Kidney (tissue), 14 donors: Measurements from ENCODE around the gene ENTPD8. TPM values are rescaled to one million over a fixed set of nuclear protein-coding genes. Genes with fewer than 3 reads are reported as not detected.
"Not testable (repeated sequence)": the region's sequence is repeated elsewhere in the genome, so short reads cannot be mapped to it uniquely, and the experiment has no call there.

Experiments
- DNase-seq, 5 donors: peaks; one replicate each; pipeline ENCODE4 v3.0.0-alpha.2; 2013 to 2020
- FAIRE-seq: peaks from 2 replicates; lab custom pipeline; 2012; peaks lifted over from hg19 to GRCh38; lab: Jason Lieb, UNC
- H3K27ac ChIP-seq, 2 donors: one replicate each; pipeline ENCODE4 v1.7.0; 2013; ENCODE audit warnings: low read depth in 2 of 2, low read length in 2 of 2, inconsistent platforms in 1 of 2
- H3K27me3 ChIP-seq: one replicate; pipeline ENCODE4 v1.7.1; 2013; ENCODE audit warnings: low read length, inconsistent platforms; ENCODE audit not compliant: control insufficient read depth, insufficient read depth
- H3K36me3 ChIP-seq, 3 donors: one replicate each; pipeline versions ENCODE4 v1.7.0 to v1.7.1; 2013; ENCODE audit warnings: low read length in 3 of 3, control low read depth in 1 of 3, inconsistent platforms in 1 of 3; ENCODE audit not compliant: insufficient read depth in 3 of 3, control insufficient read depth in 2 of 3
- H3K4me1 ChIP-seq, 3 donors: one replicate each; pipeline versions ENCODE4 v1.7.0 to v1.7.1; 2013; ENCODE audit warnings: low read length in 3 of 3, inconsistent platforms in 1 of 3, low read depth in 1 of 3; ENCODE audit not compliant: control insufficient read depth in 2 of 3, insufficient read depth in 2 of 3
- H3K4me3 ChIP-seq, 3 donors: one replicate each; pipeline versions ENCODE4 v1.7.0 to v1.8.1; 2013; ENCODE audit warnings: low read length in 3 of 3, control low read depth in 1 of 3, inconsistent platforms in 1 of 3
- H3K9ac ChIP-seq, 3 donors: one replicate each; pipeline versions ENCODE4 v1.7.0 to v1.7.1; 2013; ENCODE audit warnings: low read length in 3 of 3, control low read depth in 1 of 3, inconsistent platforms in 1 of 3
- H3K9me3 ChIP-seq, 3 donors: one replicate each; pipeline versions ENCODE4 v1.7.0 to v1.7.1; 2013; ENCODE audit warnings: low read length in 3 of 3, control low read depth in 1 of 3, inconsistent platforms in 1 of 3; ENCODE audit not compliant: control insufficient read depth in 2 of 3, insufficient read depth in 1 of 3
- intact Hi-C: fragments of 100-400 bp; cut with DNase I; formaldehyde crosslinking; loops from one replicate; pipeline ENCODE4 v1.11.1; 2022
- polyA plus RNA-seq: library from polyadenylated mRNA; stranded (reverse); fragments of 350-450 nt; fragmentation: Illumina TruSeq; extraction: RNeasy Lipid Tissue Mini Kit (QIAGEN cat#74804); gene quantifications from one replicate; pipeline ENCODE4 v1.2.3, GENCODE V29; 2014; ENCODE audit warnings: low read depth, low replicate concordance; ENCODE audit not compliant: insufficient read depth
- total RNA-seq: library from RNA; stranded (reverse); fragmentation: NEBNext Ultra II Directional; extraction: Animal tissue kit (Norgen Biotek cat#: 25700); gene quantifications from one replicate; pipeline ENCODE4 v1.2.1, GENCODE V29; 2021
- TF ChIP-seq, protein P1 (sequence below): IDR thresholded peaks from 3 replicates; pipeline ENCODE4 v1.5.1; 2012; ENCODE audit warnings: mild to moderate bottlenecking, moderate library complexity, borderline replicate concordance; ENCODE audit not compliant: insufficient read depth; ENCODE audit errors: extremely low read depth
- donor health status: control.
- donor health status: control.
- donor health status: control.
- donor health status: control.
- donor health status: control.
- donor health status: DM: yes; HTN: yes; CAD: no.
- donor health status: Normal renal cell carcinoma (clear cell type).

ENTPD8 gene
- total and polyA plus RNA-seq, 2 donors from 2014 or later: 5.0 to 5.2 TPM

DNA sequence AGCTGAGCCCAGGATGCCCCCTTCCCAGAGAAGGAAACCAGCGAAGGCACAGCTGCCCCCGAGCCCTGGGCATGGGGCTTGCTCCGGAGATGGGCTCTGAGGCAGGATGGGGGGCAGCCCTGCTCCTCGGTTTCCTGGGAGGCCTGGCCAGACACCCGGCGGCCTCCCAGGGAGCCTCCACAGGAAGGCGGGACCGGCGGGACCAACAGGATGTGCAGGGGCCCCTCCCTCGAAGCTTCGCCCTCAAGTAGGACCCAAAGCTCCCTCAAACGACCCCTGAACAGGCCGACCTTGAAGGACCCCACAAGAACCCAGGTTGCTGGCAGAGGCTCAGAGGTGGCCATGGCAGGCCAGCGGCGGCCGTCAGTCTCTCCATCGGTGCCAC lies 29.9 kb downstream of the ENTPD8 start:
- Histone ChIP-seq H3K4me3 (no peak overlapping the region), H3K27me3 (no peaks in the 10 kb centered on the region), H3K9ac (no peak overlapping the region), H3K9me3 (no peaks in the 10 kb centered on the region), H3K27ac (no peak overlapping the region), H3K36me3 (no peaks in the 10 kb centered on the region), H3K4me1 (peaks cover 0 to 11% (median 0%) of the 10 kb centered on the region in 3 donors)
- TF ChIP-seq, protein P1, sequence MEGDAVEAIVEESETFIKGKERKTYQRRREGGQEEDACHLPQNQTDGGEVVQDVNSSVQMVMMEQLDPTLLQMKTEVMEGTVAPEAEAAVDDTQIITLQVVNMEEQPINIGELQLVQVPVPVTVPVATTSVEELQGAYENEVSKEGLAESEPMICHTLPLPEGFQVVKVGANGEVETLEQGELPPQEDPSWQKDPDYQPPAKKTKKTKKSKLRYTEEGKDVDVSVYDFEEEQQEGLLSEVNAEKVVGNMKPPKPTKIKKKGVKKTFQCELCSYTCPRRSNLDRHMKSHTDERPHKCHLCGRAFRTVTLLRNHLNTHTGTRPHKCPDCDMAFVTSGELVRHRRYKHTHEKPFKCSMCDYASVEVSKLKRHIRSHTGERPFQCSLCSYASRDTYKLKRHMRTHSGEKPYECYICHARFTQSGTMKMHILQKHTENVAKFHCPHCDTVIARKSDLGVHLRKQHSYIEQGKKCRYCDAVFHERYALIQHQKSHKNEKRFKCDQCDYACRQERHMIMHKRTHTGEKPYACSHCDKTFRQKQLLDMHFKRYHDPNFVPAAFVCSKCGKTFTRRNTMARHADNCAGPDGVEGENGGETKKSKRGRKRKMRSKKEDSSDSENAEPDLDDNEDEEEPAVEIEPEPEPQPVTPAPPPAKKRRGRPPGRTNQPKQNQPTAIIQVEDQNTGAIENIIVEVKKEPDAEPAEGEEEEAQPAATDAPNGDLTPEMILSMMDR: no peak
- FAIRE-seq (no peak), DNase-seq (no peak)
- intact Hi-C loops: no loop called here

DNA sequence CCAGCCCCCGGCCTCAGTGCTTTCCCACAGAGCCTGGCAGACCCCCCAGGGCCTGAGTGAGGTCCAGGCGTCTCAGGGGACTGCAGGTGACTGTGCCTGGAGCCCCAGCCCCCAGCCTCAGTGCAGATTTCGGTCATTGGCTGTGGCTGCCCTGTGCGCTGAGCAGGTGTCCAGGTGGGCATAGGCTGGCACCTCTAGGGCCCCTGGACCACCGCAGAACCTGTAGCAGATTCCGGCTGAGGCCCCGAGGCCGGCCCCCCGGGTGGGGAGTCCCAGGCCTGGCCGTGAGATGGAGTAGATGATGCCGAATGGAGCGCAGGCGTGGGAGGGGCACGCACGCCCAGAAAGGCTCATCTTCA lies 30.3 kb downstream of the ENTPD8 start:
- no peak for FAIRE-seq
- TF ChIP-seq, protein P1: no peak
- Histone ChIP-seq H3K27ac (no peak overlapping the region), H3K27me3 (no peaks in the 10 kb centered on the region), H3K4me3 (no peak overlapping the region), H3K4me1 (peaks cover 0 to 11% (median 0%) of the 10 kb centered on the region in 3 donors), H3K9me3 (no peaks in the 10 kb centered on the region), H3K9ac (no peak overlapping the region), H3K36me3 (no peaks in the 10 kb centered on the region)
- intact Hi-C loops: no loop called here
- DNase-seq: no peak

DNA sequence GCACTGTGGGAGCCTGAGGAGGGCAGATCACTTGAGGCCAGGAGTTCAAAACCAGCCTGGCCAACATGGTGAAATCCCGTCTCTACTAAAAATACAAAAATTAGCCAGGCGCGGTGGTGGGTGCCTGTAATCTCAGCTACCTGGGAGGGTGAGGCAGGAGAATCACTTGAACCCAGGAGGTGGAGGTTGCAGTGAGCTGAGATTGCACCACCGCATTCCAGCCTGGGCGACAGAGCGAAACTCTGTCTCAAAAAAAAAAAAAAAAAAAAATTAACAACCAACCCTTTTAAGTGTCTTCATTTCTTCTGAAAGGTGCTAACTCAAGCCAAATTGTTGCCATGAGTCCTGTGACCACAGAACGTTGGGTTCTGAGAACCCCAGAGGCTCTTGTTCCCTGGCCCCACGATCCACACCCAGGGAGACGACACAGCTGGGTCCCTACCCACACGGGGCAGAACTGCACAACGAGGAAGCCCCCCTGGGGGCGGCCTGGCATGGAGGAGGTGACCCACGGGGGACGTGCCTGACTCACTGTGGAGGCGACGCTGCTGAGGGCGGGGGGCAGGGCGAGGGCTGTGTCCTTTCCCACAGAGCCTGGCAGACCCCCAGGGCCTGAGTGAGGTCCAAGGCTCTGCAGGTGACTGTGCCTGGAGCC lies 30.8 kb downstream of the ENTPD8 start:
- H3K36me3 ChIP-seq, intact Hi-C loops, H3K9ac ChIP-seq, H3K27ac ChIP-seq, H3K9me3 ChIP-seq, H3K4me3 ChIP-seq, FAIRE-seq, H3K27me3 ChIP-seq: not testable (repeated sequence)
- H3K4me1 ChIP-seq: peaks cover 0 to 11% (median 0%) of the 10 kb centered on the region in 3 donors
- peak in 1 of 5 donors; percentile 84 for DNase-seq

DNA sequence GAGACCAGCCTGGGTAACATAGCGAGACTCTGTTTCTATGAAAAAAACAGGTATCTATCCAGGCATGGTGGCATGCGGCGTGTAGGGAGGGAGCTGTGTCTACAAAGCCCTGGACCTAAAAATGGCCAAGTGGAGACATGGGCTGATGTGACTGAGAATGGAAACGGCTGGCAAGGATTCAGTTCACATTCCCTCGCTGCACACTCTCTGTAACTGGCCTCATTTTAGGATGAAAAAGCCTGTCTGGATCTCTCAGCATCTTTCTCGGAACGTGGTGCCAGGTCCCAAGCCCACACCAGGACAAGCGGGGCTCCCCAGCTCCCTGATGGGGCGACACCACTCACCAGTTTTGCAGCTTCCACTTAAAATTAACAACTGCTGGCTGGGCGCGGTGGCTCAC lies 31.6 kb downstream of the ENTPD8 start:
- TF ChIP-seq, protein P1: no peak
- Histone ChIP-seq H3K4me3 (no peak overlapping the region), H3K27me3 (no peaks in the 10 kb centered on the region), H3K36me3 (no peaks in the 10 kb centered on the region), H3K9ac (no peak overlapping the region), H3K27ac (no peak overlapping the region), H3K4me1 (peaks cover 0 to 11% (median 0%) of the 10 kb centered on the region in 3 donors), H3K9me3 (no peaks in the 10 kb centered on the region)
- peak in 1 of 5 donors; percentile 61 for DNase-seq
- intact Hi-C loops: loop anchor here (5.0 kb wide), 1 partner anchor 112 kb away; no protein-coding TSS in a partner anchor
- FAIRE-seq: no peak
